GM23248 (cell line): Measurements from ENCODE around the gene PTPN14.

ENCODE experiments used
- EZH2 ChIP-seq: fragments of 200-600 bp; sonication (generic); IDR thresholded peaks from 2 replicates; pipeline ENCODE4 v1.6.1; 2018; ENCODE audit warnings: antibody characterized with exemption, mild to moderate bottlenecking; ENCODE audit not compliant: insufficient read depth, poor library complexity, severe bottlenecking
- EZH2phosphoT487 ChIP-seq: fragments of 200-600 bp; sonication (generic); IDR thresholded peaks from 2 replicates; pipeline ENCODE4 v1.6.1; 2018; ENCODE audit warnings: antibody characterized with exemption, moderate library complexity, mild to moderate bottlenecking, low read depth; ENCODE audit not compliant: insufficient read depth

- no peak for TF ChIP-seq EZH2
- no peak for TF ChIP-seq EZH2phosphoT487
Observed at GRCh38 chr1:214532070-214532469, 19.3 kb downstream of the PTPN14 start.
